OCI-LY1 (cell line): ENCODE measurements around the gene VGF.

Source experiments
- EZH2 ChIP-seq: fragments of 200-600 bp; sonication (generic), shearing (Covaris generic); IDR thresholded peaks from 2 replicates; pipeline ENCODE4 v1.8.0; 2017; ENCODE audit warnings: borderline replicate concordance, mixed run types, mild to moderate bottlenecking, antibody characterized with exemption, low read length, moderate library complexity, mixed read lengths
- TF ChIP-seq, protein P1 (sequence below): fragments of 200-600 bp; sonication (generic), shearing (Covaris generic); IDR thresholded peaks from 2 replicates; pipeline ENCODE4 v1.5.1; 2017; ENCODE audit warnings: mild to moderate bottlenecking, antibody characterized with exemption, low read length, moderate library complexity, mixed read lengths

DNA sequence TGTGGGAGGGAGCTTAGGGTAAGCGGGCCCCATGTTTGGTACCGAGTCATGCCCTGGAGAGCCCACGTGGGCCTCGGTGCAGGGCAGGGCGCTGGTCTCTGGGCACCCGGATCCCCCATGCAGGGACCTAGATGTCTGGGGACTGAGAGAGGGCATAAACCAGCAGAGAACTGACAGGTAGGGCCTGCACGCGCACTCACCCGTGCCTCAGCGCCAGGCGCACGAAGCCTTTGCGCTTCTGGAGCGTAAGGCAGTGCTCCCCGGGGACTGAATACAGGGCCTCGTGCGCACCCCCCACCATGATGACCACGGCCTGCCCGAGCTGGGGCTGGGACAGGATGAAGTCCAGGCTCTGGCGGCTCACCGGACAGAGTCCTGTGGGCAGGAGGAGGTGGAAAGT lies 32.6 kb upstream of the VGF start:
- TF ChIP-seq, protein P1, sequence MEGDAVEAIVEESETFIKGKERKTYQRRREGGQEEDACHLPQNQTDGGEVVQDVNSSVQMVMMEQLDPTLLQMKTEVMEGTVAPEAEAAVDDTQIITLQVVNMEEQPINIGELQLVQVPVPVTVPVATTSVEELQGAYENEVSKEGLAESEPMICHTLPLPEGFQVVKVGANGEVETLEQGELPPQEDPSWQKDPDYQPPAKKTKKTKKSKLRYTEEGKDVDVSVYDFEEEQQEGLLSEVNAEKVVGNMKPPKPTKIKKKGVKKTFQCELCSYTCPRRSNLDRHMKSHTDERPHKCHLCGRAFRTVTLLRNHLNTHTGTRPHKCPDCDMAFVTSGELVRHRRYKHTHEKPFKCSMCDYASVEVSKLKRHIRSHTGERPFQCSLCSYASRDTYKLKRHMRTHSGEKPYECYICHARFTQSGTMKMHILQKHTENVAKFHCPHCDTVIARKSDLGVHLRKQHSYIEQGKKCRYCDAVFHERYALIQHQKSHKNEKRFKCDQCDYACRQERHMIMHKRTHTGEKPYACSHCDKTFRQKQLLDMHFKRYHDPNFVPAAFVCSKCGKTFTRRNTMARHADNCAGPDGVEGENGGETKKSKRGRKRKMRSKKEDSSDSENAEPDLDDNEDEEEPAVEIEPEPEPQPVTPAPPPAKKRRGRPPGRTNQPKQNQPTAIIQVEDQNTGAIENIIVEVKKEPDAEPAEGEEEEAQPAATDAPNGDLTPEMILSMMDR = no peak
- TF ChIP-seq EZH2 = no peak
